Activated CD4-positive, alpha-beta T cell treated with anti-CD3 and anti-CD28 coated beads, Interleukin-2, amount 10 ng/mL, durations not matched to agents 24 days and 14 days (primary cell): ENCODE data around the gene ST6GAL1. TPM values are rescaled to one million over a fixed set of nuclear protein-coding genes. Genes with fewer than 3 reads are reported as not detected.
"Not testable (repeated sequence)": the region's sequence is repeated elsewhere in the genome, so short reads cannot be mapped to it uniquely, and the experiment has no call there.

Experiments used
- DNase-seq: peaks from one replicate; pipeline ENCODE4 v3.0.0; 2022
- H3K27ac Mint-ChIP-seq: one replicate; pipeline ENCODE4 v1.8.0; 2022; ENCODE audit warnings: mild to moderate bottlenecking, mixed read lengths
- H3K27me3 Mint-ChIP-seq: one replicate; pipeline ENCODE4 v1.8.0; 2022; ENCODE audit warnings: mixed read lengths
- H3K36me3 Mint-ChIP-seq: one replicate; pipeline ENCODE4 v1.8.0; 2022; ENCODE audit warnings: low read depth, mild to moderate bottlenecking, mixed read lengths
- H3K4me1 Mint-ChIP-seq: one replicate; pipeline ENCODE4 v1.8.0; 2021; ENCODE audit warnings: mixed read lengths
- H3K4me3 Mint-ChIP-seq: one replicate; pipeline ENCODE4 v1.8.0; 2022; ENCODE audit warnings: mild to moderate bottlenecking, moderate library complexity, mixed read lengths
- H3K9me3 Mint-ChIP-seq: one replicate; pipeline ENCODE4 v1.8.0; 2021; ENCODE audit warnings: mixed read lengths
- intact Hi-C: fragments of 100-400 bp; cut with micrococcal nuclease; formaldehyde crosslinking; loops from one replicate; pipeline ENCODE4 v1.15.1; 2023
- total RNA-seq: library from RNA; stranded (reverse); gene quantifications from 2 replicates; pipeline ENCODE4 v1.2.3, GENCODE V29; 2022

The ST6GAL1 gene
- total RNA-seq, 1 donor from 2014 or later, result 128 TPM

- Mint-ChIP-seq H3K4me1 (peaks cover 49% of the 10 kb centered on the region), H3K36me3 (peaks cover 39% of the 10 kb centered on the region)
- intact Hi-C loops, H3K4me3 Mint-ChIP-seq, DNase-seq, H3K9me3 Mint-ChIP-seq, H3K27ac Mint-ChIP-seq, H3K27me3 Mint-ChIP-seq: not testable (repeated sequence)
These were observed 80.1 kb downstream of the ST6GAL1 start for GRCh38 chr3:187010382-187010781.

- Mint-ChIP-seq H3K4me3 (peak overlapping the region; percentile 24), H3K36me3 (peaks cover 46% of the 10 kb centered on the region), H3K4me1 (peaks cover 47% of the 10 kb centered on the region), H3K27me3 (no peaks in the 10 kb centered on the region), H3K27ac (peak overlapping the region; percentile 89), H3K9me3 (no peaks in the 10 kb centered on the region)
- DNase-seq, result no peak
- intact Hi-C loops, result loop anchor here (1.0 kb wide), 1 partner anchor 13 kb away; no protein-coding TSS in a partner anchor
These were observed 81.6 kb downstream of the ST6GAL1 start for GRCh38 chr3:187011915-187012314.

- Mint-ChIP-seq H3K27me3 (no peaks in the 10 kb centered on the region), H3K4me3 (peak overlapping the region; percentile 41), H3K27ac (peak overlapping the region; percentile 89), H3K9me3 (no peaks in the 10 kb centered on the region), H3K4me1 (peaks cover 42% of the 10 kb centered on the region), H3K36me3 (peaks cover 44% of the 10 kb centered on the region)
- intact Hi-C loops, result loop anchor here (1.0 kb wide), 1 partner anchor 13 kb away; no protein-coding TSS in a partner anchor
- peak; percentile 87 for DNase-seq
These were observed 82.3 kb downstream of the ST6GAL1 start for GRCh38 chr3:187012609-187013051.

DNA sequence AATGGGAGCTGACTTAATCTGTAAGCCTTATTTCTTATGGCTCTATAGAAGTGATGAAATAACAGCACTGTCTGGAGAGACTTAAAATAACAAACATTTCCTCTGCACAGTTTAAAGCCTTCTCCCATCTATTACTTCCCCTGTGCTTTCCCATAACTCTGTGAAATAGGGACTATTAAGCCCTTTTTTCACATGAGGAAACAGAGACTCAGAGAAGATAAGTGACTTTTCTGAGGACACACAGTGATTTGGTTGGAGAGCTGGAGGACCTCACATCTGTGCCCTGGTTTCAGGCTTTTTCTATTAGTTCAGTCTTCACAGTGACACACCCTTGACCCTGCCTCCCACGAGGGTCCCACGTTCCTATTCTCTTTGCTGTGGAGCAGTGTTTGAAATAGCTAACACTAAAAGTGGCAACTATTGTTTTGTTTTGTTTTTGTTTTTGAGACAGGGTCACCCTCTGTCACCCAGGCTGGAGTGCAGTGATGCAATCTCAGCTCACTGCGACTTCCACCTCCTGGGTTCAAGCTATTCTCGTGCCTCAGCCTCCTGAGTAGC, 82.9 kb downstream of the ST6GAL1 start:
- Mint-ChIP-seq H3K4me3 (peak overlapping the region; percentile 18), H3K27ac (peak overlapping the region; percentile 89), H3K4me1 (peaks cover 37% of the 10 kb centered on the region), H3K36me3 (peaks cover 40% of the 10 kb centered on the region), H3K27me3 (no peaks in the 10 kb centered on the region), H3K9me3 (no peaks in the 10 kb centered on the region)
- no peak for DNase-seq
- intact Hi-C loops, result no loop called here

DNA sequence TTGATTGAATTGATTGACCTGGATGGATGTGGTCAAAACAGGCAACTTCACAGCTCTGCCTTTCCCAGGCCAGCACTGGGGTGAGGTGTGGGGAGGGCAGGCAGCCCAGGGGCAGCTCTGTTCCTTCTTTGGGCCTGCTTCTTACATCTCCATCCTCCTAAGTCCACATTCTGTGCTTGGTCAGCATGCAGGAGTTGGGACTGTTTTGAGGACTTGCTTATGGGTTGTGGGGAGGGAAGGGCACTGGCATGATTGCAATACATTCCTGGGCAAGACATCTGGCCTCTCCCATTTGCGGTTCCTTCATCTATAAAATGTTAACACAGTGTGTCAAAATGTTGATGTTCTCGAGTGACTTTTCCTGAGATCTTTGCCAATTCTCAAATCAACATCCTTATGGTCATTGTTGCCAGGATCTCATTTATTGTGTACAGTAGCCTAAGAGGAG, 84.1 kb downstream of the ST6GAL1 start:
- no peaks in the 10 kb centered on the region for H3K9me3 Mint-ChIP-seq
- H3K36me3 Mint-ChIP-seq, result peaks cover 39% of the 10 kb centered on the region
- no peaks in the 10 kb centered on the region for H3K27me3 Mint-ChIP-seq
- intact Hi-C loops, result no loop called here
- no peak overlapping the region for H3K4me3 Mint-ChIP-seq
- no peak for DNase-seq
- peaks cover 45% of the 10 kb centered on the region for H3K4me1 Mint-ChIP-seq
- H3K27ac Mint-ChIP-seq, result peak overlapping the region; percentile 25

GRCh38 chr3:187015903-187016638, 85.7 kb downstream of the ST6GAL1 start:
- peaks cover 42% of the 10 kb centered on the region for H3K36me3 Mint-ChIP-seq
- H3K9me3 Mint-ChIP-seq, result no peaks in the 10 kb centered on the region
- peaks cover 55% of the 10 kb centered on the region for H3K4me1 Mint-ChIP-seq
- no peak overlapping the region for H3K4me3 Mint-ChIP-seq
- DNase-seq, result no peak
- intact Hi-C loops, result no loop called here
- peak overlapping the region; percentile 35 for H3K27ac Mint-ChIP-seq
- no peaks in the 10 kb centered on the region for H3K27me3 Mint-ChIP-seq

GRCh38 chr3:187016639-187017345, 86.5 kb downstream of the ST6GAL1 start:
- DNase-seq, result no peak
- Mint-ChIP-seq H3K36me3 (peaks cover 42% of the 10 kb centered on the region), H3K27ac (peak overlapping the region; percentile 35), H3K4me3 (no peak overlapping the region), H3K4me1 (peaks cover 55% of the 10 kb centered on the region), H3K9me3 (no peaks in the 10 kb centered on the region), H3K27me3 (no peaks in the 10 kb centered on the region)
- intact Hi-C loops, result no loop called here

- H3K4me1 Mint-ChIP-seq, result peaks cover 53% of the 10 kb centered on the region
- no peak for DNase-seq
- no peaks in the 10 kb centered on the region for H3K9me3 Mint-ChIP-seq
- no peaks in the 10 kb centered on the region for H3K27me3 Mint-ChIP-seq
- H3K4me3 Mint-ChIP-seq, result no peak overlapping the region
- no peak overlapping the region for H3K27ac Mint-ChIP-seq
- intact Hi-C loops, result no loop called here
- peaks cover 45% of the 10 kb centered on the region for H3K36me3 Mint-ChIP-seq
These were observed 87.3 kb downstream of the ST6GAL1 start for GRCh38 chr3:187017511-187018230.

DNA sequence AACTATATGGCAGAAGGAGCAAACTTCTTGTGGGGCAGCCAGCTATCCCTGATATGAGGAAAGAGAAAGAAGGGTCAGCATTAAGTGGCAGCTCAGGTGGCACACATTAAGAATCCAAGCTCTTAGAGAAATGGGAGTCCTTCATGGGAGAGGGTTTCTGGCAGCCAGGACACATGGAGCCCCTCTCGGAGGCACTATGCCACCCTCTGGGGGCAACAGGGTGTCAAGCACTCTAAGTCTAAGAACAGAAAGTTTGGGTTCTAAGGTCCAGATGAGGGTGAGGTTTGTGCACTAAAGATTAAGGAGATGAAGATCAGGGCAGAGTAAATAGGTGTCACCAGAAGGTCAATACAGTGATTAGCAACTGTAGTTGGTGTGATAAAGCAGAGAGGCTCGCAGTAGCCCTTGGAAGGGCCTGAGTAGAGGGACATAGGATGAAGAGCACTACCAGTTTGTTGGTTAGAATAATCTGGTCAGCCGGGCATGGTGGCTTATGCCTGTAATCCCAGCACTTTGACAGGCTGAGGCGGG, 89.3 kb downstream of the ST6GAL1 start:
- no peaks in the 10 kb centered on the region for H3K9me3 Mint-ChIP-seq
- no peaks in the 10 kb centered on the region for H3K27me3 Mint-ChIP-seq
- DNase-seq, result no peak
- peak overlapping the region; percentile 17 for H3K4me3 Mint-ChIP-seq
- peaks cover 51% of the 10 kb centered on the region for H3K4me1 Mint-ChIP-seq
- peaks cover 42% of the 10 kb centered on the region for H3K36me3 Mint-ChIP-seq
- H3K27ac Mint-ChIP-seq, result peak overlapping the region; percentile 57
- intact Hi-C loops, result no loop called here

GRCh38 chr3:187020376-187020775, 90.0 kb downstream of the ST6GAL1 start:
- Mint-ChIP-seq H3K4me1 (peaks cover 51% of the 10 kb centered on the region), H3K4me3 (no peak overlapping the region), H3K9me3 (no peaks in the 10 kb centered on the region), H3K36me3 (peaks cover 40% of the 10 kb centered on the region), H3K27ac (peak overlapping the region; percentile 73), H3K27me3 (no peaks in the 10 kb centered on the region)
- intact Hi-C loops, result no loop called here
- DNase-seq, result peak; percentile 78

- no peaks in the 10 kb centered on the region for H3K27me3 Mint-ChIP-seq
- H3K36me3 Mint-ChIP-seq, result peaks cover 29% of the 10 kb centered on the region
- no peak for DNase-seq
- H3K27ac Mint-ChIP-seq, result peak overlapping the region; percentile 18
- no peaks in the 10 kb centered on the region for H3K9me3 Mint-ChIP-seq
- no peak overlapping the region for H3K4me3 Mint-ChIP-seq
- intact Hi-C loops, result no loop called here
- peaks cover 42% of the 10 kb centered on the region for H3K4me1 Mint-ChIP-seq
These were observed 91.5 kb downstream of the ST6GAL1 start for GRCh38 chr3:187021748-187022402.

DNA sequence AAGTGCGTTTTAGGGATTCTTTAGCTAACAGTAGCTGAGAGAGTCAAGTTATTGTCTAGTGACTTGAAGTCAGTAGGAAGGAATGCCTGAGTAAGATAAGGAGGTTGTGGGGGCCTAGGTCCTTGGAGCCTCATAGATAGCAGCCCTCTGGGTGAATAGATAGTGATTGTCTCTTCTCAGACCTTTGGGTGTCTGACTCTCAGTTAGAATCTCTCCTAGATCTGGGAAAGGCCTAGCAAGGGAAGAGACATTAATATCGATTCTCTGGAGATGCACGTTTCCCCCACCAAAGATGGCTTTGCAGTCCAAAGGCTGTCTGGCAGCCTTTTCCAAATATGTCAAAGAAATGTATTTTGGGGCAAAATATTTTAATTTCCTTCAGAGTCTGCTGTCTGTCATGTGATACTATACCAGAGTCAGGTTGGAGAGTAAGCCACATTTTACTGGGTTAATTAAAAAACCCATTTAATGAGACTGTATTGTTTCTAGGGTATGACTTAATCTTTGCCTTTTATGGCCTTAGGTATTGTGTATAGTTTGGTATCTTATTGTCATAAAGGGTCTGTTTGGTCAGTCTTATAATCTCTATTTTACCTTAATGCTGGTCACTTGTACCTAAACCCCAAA, 92.2 kb downstream of the ST6GAL1 start:
- Mint-ChIP-seq H3K9me3 (no peaks in the 10 kb centered on the region), H3K36me3 (peaks cover 30% of the 10 kb centered on the region), H3K4me1 (peaks cover 46% of the 10 kb centered on the region), H3K27ac (no peak overlapping the region), H3K4me3 (no peak overlapping the region), H3K27me3 (no peaks in the 10 kb centered on the region)
- no peak for DNase-seq
- intact Hi-C loops, result no loop called here

DNA sequence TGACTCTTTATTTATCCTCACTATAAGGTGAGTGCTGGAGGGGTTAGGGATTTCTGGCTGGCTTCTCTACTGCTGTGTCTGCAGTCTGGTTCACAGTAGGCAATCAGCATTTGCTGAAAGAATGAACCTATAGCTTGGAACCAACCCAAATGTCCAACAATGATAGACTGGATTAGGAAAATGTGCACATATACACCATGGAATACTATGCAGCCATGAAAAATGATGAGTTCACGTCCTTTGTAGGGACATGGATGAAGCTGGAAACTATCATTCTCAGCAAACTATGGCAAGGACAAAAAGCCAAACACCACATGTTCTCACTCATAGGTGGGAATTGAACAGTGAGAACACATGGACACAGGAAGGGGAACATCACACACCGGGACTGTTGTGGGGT, 93.0 kb downstream of the ST6GAL1 start:
- H3K27me3 Mint-ChIP-seq, H3K27ac Mint-ChIP-seq, H3K4me3 Mint-ChIP-seq, DNase-seq, intact Hi-C loops, H3K9me3 Mint-ChIP-seq: not testable (repeated sequence)
- Mint-ChIP-seq H3K36me3 (peaks cover 30% of the 10 kb centered on the region), H3K4me1 (peaks cover 50% of the 10 kb centered on the region)
